Activated T-cell treated with anti-CD3 and anti-CD28 coated beads, Interleukin-2, amount 50 U/mL, for 48 hours (primary cell): ENCODE data around the gene MKLN1.

Experiments
- DNase-seq, 2 experiments: peaks; one replicate each; pipeline ENCODE4 v3.0.0-alpha.2; 2020

The MKLN1 gene

GRCh38 chr7:131471250-131472004, 143.8 kb downstream of the MKLN1 start:
- no peak for DNase-seq

GRCh38 chr7:131476740-131477139, 149.1 kb downstream of the MKLN1 start:
- DNase-seq: no peak

- DNase-seq: no peak
Measured at GRCh38 chr7:131480384-131481315, 153.0 kb downstream of the MKLN1 start.

GRCh38 chr7:131482800-131483199, 155.1 kb downstream of the MKLN1 start:
- no peak for DNase-seq

- DNase-seq: no peak
Measured at GRCh38 chr7:131483586-131483985, 155.9 kb downstream of the MKLN1 start.

- no peak for DNase-seq
Measured at GRCh38 chr7:131486346-131486745, 158.7 kb downstream of the MKLN1 start.

- DNase-seq: no peak
Measured at GRCh38 chr7:131487217-131487616, 159.5 kb downstream of the MKLN1 start.

- DNase-seq: no peak
Measured at GRCh38 chr7:131488361-131488760, 160.7 kb downstream of the MKLN1 start.

- no peak for DNase-seq
Measured at GRCh38 chr7:131489196-131489595, 161.5 kb downstream of the MKLN1 start.

GRCh38 chr7:131489881-131490280, 162.2 kb downstream of the MKLN1 start:
- DNase-seq: no peak

GRCh38 chr7:131493081-131493480, 165.4 kb downstream of the MKLN1 start:
- no peak for DNase-seq

GRCh38 chr7:131493581-131493980, 165.9 kb downstream of the MKLN1 start:
- no peak for DNase-seq

GRCh38 chr7:131494182-131494581, 166.5 kb downstream of the MKLN1 start:
- no peak for DNase-seq

- no peak for DNase-seq
Measured at GRCh38 chr7:131495669-131496498, 168.2 kb downstream of the MKLN1 start.

GRCh38 chr7:131497454-131497853, 169.8 kb downstream of the MKLN1 start:
- DNase-seq: no peak

- DNase-seq: no peak
Measured at GRCh38 chr7:131498237-131498885, 170.7 kb downstream of the MKLN1 start.

GRCh38 chr7:131499801-131500200, 172.1 kb downstream of the MKLN1 start:
- DNase-seq: no peak

- DNase-seq: no peak
Measured at GRCh38 chr7:131500357-131500756, 172.7 kb downstream of the MKLN1 start.

- DNase-seq: peak in 1 of 2 experiments; percentile 57
Measured at GRCh38 chr7:131501422-131501821, 173.7 kb downstream of the MKLN1 start.

- no peak for DNase-seq
Measured at GRCh38 chr7:131501930-131502685, 174.4 kb downstream of the MKLN1 start.

GRCh38 chr7:131502810-131503508, 175.3 kb downstream of the MKLN1 start:
- DNase-seq: no peak
